Mesenchymal stem cell (in vitro differentiated cells and primary cell): ENCODE data around the gene SPATA16.

Experiments used
- DNase-seq: peaks from one replicate; pipeline ENCODE4 v3.0.0-alpha.2; 2013
- H2AFZ ChIP-seq: one replicate; pipeline ENCODE4 v1.6.1; 2013; ENCODE audit warnings: low read depth, mild to moderate bottlenecking, control low read depth, inconsistent platforms, low read length, moderate library complexity
- H2AK5ac ChIP-seq: 2 replicates; pipeline ENCODE4 v1.6.1; 2013; ENCODE audit warnings: low read length, moderate library complexity, mild to moderate bottlenecking, inconsistent platforms; ENCODE audit not compliant: severe bottlenecking
- H2BK120ac ChIP-seq: one replicate; pipeline ENCODE4 v1.6.1; 2013; ENCODE audit warnings: low read depth, mild to moderate bottlenecking, inconsistent platforms, low read length, moderate library complexity
- H2BK12ac ChIP-seq, 2 experiments: one replicate each; pipeline ENCODE4 v1.6.1; 2013; ENCODE audit warnings: inconsistent platforms in 2 of 2, low read length in 2 of 2, mild to moderate bottlenecking in 2 of 2, moderate library complexity in 2 of 2, control low read depth in 1 of 2
- H2BK15ac ChIP-seq: one replicate; pipeline ENCODE4 v1.6.1; 2013; ENCODE audit warnings: mild to moderate bottlenecking, low read depth, inconsistent platforms; ENCODE audit not compliant: poor library complexity, severe bottlenecking
- H2BK5ac ChIP-seq: 2 replicates; pipeline ENCODE4 v1.6.1; 2013; ENCODE audit warnings: low read depth, mild to moderate bottlenecking, low read length, control low read depth, inconsistent platforms; ENCODE audit not compliant: poor library complexity, severe bottlenecking
- H3K14ac ChIP-seq, 2 experiments: one replicate each; pipeline ENCODE4 v1.6.1; 2013; ENCODE audit warnings: inconsistent platforms in 2 of 2, low read length in 2 of 2, control low read depth in 1 of 2, mild to moderate bottlenecking in 1 of 2, moderate library complexity in 1 of 2
- H3K18ac ChIP-seq, 2 experiments: one replicate each; pipeline ENCODE4 v1.6.1; 2013; ENCODE audit warnings: inconsistent platforms in 2 of 2, low read length in 2 of 2, control low read depth in 1 of 2, low read depth in 1 of 2, mild to moderate bottlenecking in 1 of 2
- H3K23ac ChIP-seq, 2 experiments: one replicate each; pipeline ENCODE4 v1.6.1; 2013; ENCODE audit warnings: inconsistent platforms in 2 of 2, low read length in 2 of 2, mild to moderate bottlenecking in 2 of 2, moderate library complexity in 2 of 2, control low read depth in 1 of 2
- H3K27ac ChIP-seq: 2 replicates; pipeline ENCODE4 v1.5.1; 2013; ENCODE audit warnings: mild to moderate bottlenecking, moderate library complexity, low read length, control low read depth, inconsistent platforms; ENCODE audit not compliant: poor library complexity, severe bottlenecking
- H3K27me3 ChIP-seq, 2 experiments: 2 replicates each; pipeline versions ENCODE4 v1.6.1 to v1.7.0; 2013; ENCODE audit warnings: low read length in 2 of 2, mild to moderate bottlenecking in 2 of 2, moderate library complexity in 2 of 2, control low read depth in 1 of 2, inconsistent platforms in 1 of 2; ENCODE audit not compliant: control insufficient read depth in 1 of 2, insufficient read depth in 1 of 2
- H3K36me3 ChIP-seq, 2 experiments: 2 replicates each; pipeline versions ENCODE4 v1.6.1 to v1.7.0; 2013; ENCODE audit warnings: low read length in 2 of 2, control low read depth in 1 of 2, inconsistent platforms in 1 of 2, low read depth in 1 of 2, mild to moderate bottlenecking in 1 of 2; ENCODE audit not compliant: insufficient read depth in 2 of 2, control insufficient read depth in 1 of 2
- H3K4ac ChIP-seq, 2 experiments: one replicate each; pipeline ENCODE4 v1.6.1; 2013; ENCODE audit warnings: inconsistent platforms in 2 of 2, low read length in 2 of 2, mild to moderate bottlenecking in 2 of 2, moderate library complexity in 2 of 2, control low read depth in 1 of 2, low read depth in 1 of 2
- H3K4me1 ChIP-seq: 2 replicates; pipeline ENCODE4 v1.6.1; 2013; ENCODE audit warnings: low read depth, low read length, control low read depth; ENCODE audit not compliant: control insufficient read depth, insufficient read depth
- H3K4me2 ChIP-seq: 2 replicates; pipeline ENCODE4 v1.6.1; 2013; ENCODE audit warnings: low read length, mild to moderate bottlenecking, inconsistent platforms; ENCODE audit not compliant: poor library complexity, severe bottlenecking
- H3K4me3 ChIP-seq, 2 experiments: 2 replicates each; pipeline versions ENCODE4 v1.5.1 to v1.7.0; 2013; ENCODE audit warnings: low read length in 2 of 2, mild to moderate bottlenecking in 2 of 2, control low read depth in 1 of 2, low read depth in 1 of 2; ENCODE audit not compliant: insufficient read depth in 1 of 2
- H3K79me1 ChIP-seq: replicated peaks from 2 replicates; pipeline ENCODE4 v1.6.1; 2013; ENCODE audit warnings: mild to moderate bottlenecking, control low read depth, low read length, inconsistent platforms; ENCODE audit not compliant: poor library complexity, severe bottlenecking
- H3K9ac ChIP-seq: 2 replicates; pipeline ENCODE4 v1.7.0; 2013; ENCODE audit warnings: mild to moderate bottlenecking, low read length, moderate library complexity
- H3K9me3 ChIP-seq: 2 replicates; pipeline ENCODE4 v1.7.0; 2013; ENCODE audit warnings: mild to moderate bottlenecking, low read length; ENCODE audit not compliant: control insufficient read depth
- H4K8ac ChIP-seq: one replicate; pipeline ENCODE4 v1.6.1; 2013; ENCODE audit warnings: inconsistent platforms, mild to moderate bottlenecking, low read length, moderate library complexity
- H4K91ac ChIP-seq: one replicate; pipeline ENCODE4 v1.6.1; 2013; ENCODE audit warnings: mild to moderate bottlenecking, low read length, inconsistent platforms
- WGBS: methylation state at CpG from one replicate; pipeline ENCODE4 v1.1.7; 2013; ENCODE audit warnings: mixed read lengths; 5-methylcytosine and 5-hydroxymethylcytosine counted together

Gene SPATA16

GRCh38 chr3:172972717-172973116 lies 168.3 kb downstream of the SPATA16 start:
- H3K4ac ChIP-seq, result no peak overlapping the region
- 95% methylated on average over 4 of the region's 5 CpGs for WGBS
- no peak overlapping the region for H3K14ac ChIP-seq
- H2AK5ac ChIP-seq, result no peak overlapping the region
- H3K23ac ChIP-seq, result no peak overlapping the region
- no peak overlapping the region for H3K4me3 ChIP-seq
- no peak overlapping the region for H2BK15ac ChIP-seq
- H3K27ac ChIP-seq, result no peak overlapping the region
- no peaks in the 10 kb centered on the region for H3K9me3 ChIP-seq
- H3K4me1 ChIP-seq, result no peaks in the 10 kb centered on the region
- no peak overlapping the region for H4K91ac ChIP-seq
- no peak overlapping the region for H2AFZ ChIP-seq
- no peak overlapping the region for H2BK5ac ChIP-seq
- H3K4me2 ChIP-seq, result no peak overlapping the region
- H3K9ac ChIP-seq, result no peak overlapping the region
- H3K27me3 ChIP-seq, result peaks cover 0 to 3% of the 10 kb centered on the region in 2 experiments
- no peak overlapping the region for H3K18ac ChIP-seq
- H3K36me3 ChIP-seq, result no peaks in the 10 kb centered on the region
- no peak for DNase-seq
- H4K8ac ChIP-seq, result no peak overlapping the region
- no peak overlapping the region for H2BK120ac ChIP-seq
- no peak overlapping the region for H2BK12ac ChIP-seq
- no peaks in the 10 kb centered on the region for H3K79me1 ChIP-seq

- H3K4me3 ChIP-seq, result no peak overlapping the region
- no peak overlapping the region for H4K8ac ChIP-seq
- no peak overlapping the region for H3K14ac ChIP-seq
- H3K4me1 ChIP-seq, result no peaks in the 10 kb centered on the region
- no peak overlapping the region for H3K18ac ChIP-seq
- no peak overlapping the region for H2BK15ac ChIP-seq
- no peak overlapping the region for H3K4me2 ChIP-seq
- no peak overlapping the region for H4K91ac ChIP-seq
- H2AK5ac ChIP-seq, result no peak overlapping the region
- no peak overlapping the region for H3K23ac ChIP-seq
- H3K36me3 ChIP-seq, result no peaks in the 10 kb centered on the region
- no peak overlapping the region for H2AFZ ChIP-seq
- no peaks in the 10 kb centered on the region for H3K79me1 ChIP-seq
- H2BK12ac ChIP-seq, result no peak overlapping the region
- WGBS, result 75% methylated on average over 1 of the region's 1 CpG
- no peak overlapping the region for H3K9ac ChIP-seq
- no peak overlapping the region for H3K27ac ChIP-seq
- DNase-seq, result no peak
- no peak overlapping the region for H2BK5ac ChIP-seq
- H3K4ac ChIP-seq, result no peak overlapping the region
- H3K9me3 ChIP-seq, result no peaks in the 10 kb centered on the region
- no peak overlapping the region for H2BK120ac ChIP-seq
- peaks cover 0 to 3% of the 10 kb centered on the region in 2 experiments for H3K27me3 ChIP-seq
Observed at GRCh38 chr3:172972067-172972466, 169.0 kb downstream of the SPATA16 start.

GRCh38 chr3:172968646-172969045 lies 172.4 kb downstream of the SPATA16 start:
- Histone ChIP-seq H4K91ac (no peak overlapping the region), H2BK12ac (no peak overlapping the region), H3K14ac (no peak overlapping the region), H4K8ac (no peak overlapping the region), H3K27ac (no peak overlapping the region), H3K9ac (no peak overlapping the region), H2AK5ac (no peak overlapping the region), H3K23ac (no peak overlapping the region), H2BK15ac (no peak overlapping the region), H3K4me1 (no peaks in the 10 kb centered on the region), H3K18ac (no peak overlapping the region), H3K36me3 (no peaks in the 10 kb centered on the region), H3K4ac (no peak overlapping the region), H2AFZ (no peak overlapping the region), H3K79me1 (no peaks in the 10 kb centered on the region), H3K9me3 (no peaks in the 10 kb centered on the region), H2BK120ac (no peak overlapping the region), H2BK5ac (no peak overlapping the region), H3K27me3 (peaks cover 0 to 3% of the 10 kb centered on the region in 2 experiments), H3K4me2 (no peak overlapping the region), H3K4me3 (no peak overlapping the region)
- 91% methylated on average over 1 of the region's 2 CpGs for WGBS
- no peak for DNase-seq

GRCh38 chr3:172965256-172965655 lies 175.8 kb downstream of the SPATA16 start:
- no peak overlapping the region for H2BK120ac ChIP-seq
- H3K18ac ChIP-seq, result no peak overlapping the region
- H3K4ac ChIP-seq, result no peak overlapping the region
- WGBS, result 38% methylated on average over 1 of the region's 2 CpGs
- no peak overlapping the region for H2BK15ac ChIP-seq
- H3K4me1 ChIP-seq, result no peaks in the 10 kb centered on the region
- H2BK5ac ChIP-seq, result no peak overlapping the region
- H2AFZ ChIP-seq, result no peak overlapping the region
- peaks cover 0 to 3% of the 10 kb centered on the region in 2 experiments for H3K27me3 ChIP-seq
- H2AK5ac ChIP-seq, result no peak overlapping the region
- H4K8ac ChIP-seq, result no peak overlapping the region
- no peaks in the 10 kb centered on the region for H3K9me3 ChIP-seq
- no peak overlapping the region for H3K14ac ChIP-seq
- no peak overlapping the region for H3K4me2 ChIP-seq
- no peak overlapping the region for H3K27ac ChIP-seq
- peak; percentile 74 for DNase-seq
- no peak overlapping the region for H2BK12ac ChIP-seq
- no peak overlapping the region for H3K9ac ChIP-seq
- no peaks in the 10 kb centered on the region for H3K79me1 ChIP-seq
- no peaks in the 10 kb centered on the region for H3K36me3 ChIP-seq
- H3K23ac ChIP-seq, result no peak overlapping the region
- no peak overlapping the region for H4K91ac ChIP-seq
- H3K4me3 ChIP-seq, result no peak overlapping the region
